Activated naive CD4-positive, alpha-beta T cell treated with anti-CD3 and anti-CD28 coated beads, Interleukin-2, amount 50 U/mL, for 72 hours (primary cell): ENCODE measurements around the gene MROH7. TPM values are rescaled to one million over a fixed set of nuclear protein-coding genes. Genes with fewer than 3 reads are reported as not detected.

Source experiments
- ATAC-seq, 2 donors: fragments of 150-1000 bp; cut with Tn5 transposase; 2 replicates each; pipeline ENCODE4 v1.10.0; 2021; ENCODE audit warnings: mild to moderate bottlenecking in 2 of 2, moderate library complexity in 2 of 2
- DNase-seq, 2 donors: peaks; one replicate each; pipeline ENCODE4 v3.0.0; 2021 to 2022; ENCODE audit warnings: low spot score in 2 of 2
- H3K27ac Mint-ChIP-seq, 2 donors: one replicate each; pipeline ENCODE4 v1.8.0; 2022; ENCODE audit warnings: mild to moderate bottlenecking in 2 of 2, mixed read lengths in 2 of 2
- H3K36me3 Mint-ChIP-seq, 2 donors: one replicate each; pipeline ENCODE4 v1.8.0; 2022; ENCODE audit warnings: mixed read lengths in 2 of 2
- H3K9me3 Mint-ChIP-seq, 2 donors: one replicate each; pipeline ENCODE4 v1.8.0; 2022; ENCODE audit warnings: mixed read lengths in 2 of 2
- total RNA-seq, 2 donors: library from RNA; stranded (reverse); gene quantifications; one replicate each; pipeline ENCODE4 v1.2.3, GENCODE V29; 2022

The MROH7 gene
- total RNA-seq: under 1 TPM; 0.11 to 0.53 TPM

- peaks cover 7% of the 10 kb centered on the region in 2 donors for H3K9me3 Mint-ChIP-seq
- H3K27ac Mint-ChIP-seq: no peak within 1 kb of the TSS
- DNase-seq (no peak), ATAC-seq (no peak)
- peaks cover 0 to 8% of the 10 kb centered on the region in 2 donors for H3K36me3 Mint-ChIP-seq
Observed at GRCh38 chr1:54640863-54641836, at the start of gene MROH7. Gene MROH7 (plus strand): TSS chr1:54641786. CDS start chr1:54652927, 11,141 bp downstream.

GRCh38 chr1:54593571-54594160 lies 47.9 kb upstream of the MROH7 start:
- DNase-seq (no peak), ATAC-seq (no peak)
- Mint-ChIP-seq H3K9me3 (no peaks in the 10 kb centered on the region), H3K27ac (no peak overlapping the region), H3K36me3 (no peaks in the 10 kb centered on the region)

- Mint-ChIP-seq H3K9me3 (no peaks in the 10 kb centered on the region), H3K27ac (no peak overlapping the region), H3K36me3 (no peaks in the 10 kb centered on the region)
- DNase-seq: no peak
- ATAC-seq: no peak
Observed at GRCh38 chr1:54594463-54594862, 47.1 kb upstream of the MROH7 start.

GRCh38 chr1:54595956-54596498 lies 45.6 kb upstream of the MROH7 start:
- Mint-ChIP-seq H3K36me3 (no peaks in the 10 kb centered on the region), H3K27ac (peak overlapping the region in 1 of 2 donors; percentile 33), H3K9me3 (no peaks in the 10 kb centered on the region)
- DNase-seq (no peak), ATAC-seq (no peak)

- ATAC-seq (no peak), DNase-seq (no peak)
- H3K9me3 Mint-ChIP-seq: no peaks in the 10 kb centered on the region
- H3K36me3 Mint-ChIP-seq: no peaks in the 10 kb centered on the region
- no peak overlapping the region for H3K27ac Mint-ChIP-seq
Observed at GRCh38 chr1:54596756-54597155, 44.8 kb upstream of the MROH7 start.

GRCh38 chr1:54597455-54598030 lies 44.0 kb upstream of the MROH7 start:
- no peaks in the 10 kb centered on the region for H3K36me3 Mint-ChIP-seq
- DNase-seq (no peak), ATAC-seq (no peak)
- no peaks in the 10 kb centered on the region for H3K9me3 Mint-ChIP-seq
- H3K27ac Mint-ChIP-seq: no peak overlapping the region

GRCh38 chr1:54599211-54599823 lies 42.3 kb upstream of the MROH7 start:
- ATAC-seq (no peak), DNase-seq (no peak)
- H3K27ac Mint-ChIP-seq: no peak overlapping the region
- no peaks in the 10 kb centered on the region for H3K36me3 Mint-ChIP-seq
- H3K9me3 Mint-ChIP-seq: no peaks in the 10 kb centered on the region

GRCh38 chr1:54600947-54601721 lies 40.5 kb upstream of the MROH7 start:
- no peaks in the 10 kb centered on the region for H3K36me3 Mint-ChIP-seq
- no peaks in the 10 kb centered on the region for H3K9me3 Mint-ChIP-seq
- H3K27ac Mint-ChIP-seq: no peak overlapping the region
- ATAC-seq (no peak), DNase-seq (no peak)

- ATAC-seq (no peak), DNase-seq (no peak)
- Mint-ChIP-seq H3K36me3 (no peaks in the 10 kb centered on the region), H3K27ac (no peak overlapping the region), H3K9me3 (no peaks in the 10 kb centered on the region)
Observed at GRCh38 chr1:54601730-54602129, 39.9 kb upstream of the MROH7 start.

GRCh38 chr1:54602554-54602953 lies 39.0 kb upstream of the MROH7 start:
- H3K27ac Mint-ChIP-seq: peak overlapping the region in 1 of 2 donors; percentile 29
- H3K36me3 Mint-ChIP-seq: no peaks in the 10 kb centered on the region
- H3K9me3 Mint-ChIP-seq: no peaks in the 10 kb centered on the region
- DNase-seq (no peak), ATAC-seq (no peak)

GRCh38 chr1:54603241-54603640 lies 38.3 kb upstream of the MROH7 start:
- Mint-ChIP-seq H3K9me3 (no peaks in the 10 kb centered on the region), H3K27ac (no peak overlapping the region), H3K36me3 (no peaks in the 10 kb centered on the region)
- ATAC-seq (no peak), DNase-seq (no peak)

- peak overlapping the region in 1 of 2 donors; percentile 81 for H3K27ac Mint-ChIP-seq
- no peak for ATAC-seq
- no peaks in the 10 kb centered on the region for H3K9me3 Mint-ChIP-seq
- DNase-seq: no peak
- H3K36me3 Mint-ChIP-seq: no peaks in the 10 kb centered on the region
Observed at GRCh38 chr1:54604051-54604450, 37.5 kb upstream of the MROH7 start.

GRCh38 chr1:54604572-54605370 lies 36.8 kb upstream of the MROH7 start:
- ATAC-seq (peak; percentile 60 to 86), DNase-seq (peak in 1 of 2 donors; percentile 9)
- Mint-ChIP-seq H3K27ac (peak overlapping the region in 1 of 2 donors; percentile 81), H3K36me3 (no peaks in the 10 kb centered on the region), H3K9me3 (no peaks in the 10 kb centered on the region)

- Mint-ChIP-seq H3K27ac (no peak overlapping the region), H3K36me3 (no peaks in the 10 kb centered on the region), H3K9me3 (no peaks in the 10 kb centered on the region)
- ATAC-seq (no peak), DNase-seq (no peak)
Observed at GRCh38 chr1:54606096-54606989, 35.2 kb upstream of the MROH7 start.

- DNase-seq (no peak), ATAC-seq (no peak)
- no peaks in the 10 kb centered on the region for H3K9me3 Mint-ChIP-seq
- no peaks in the 10 kb centered on the region for H3K36me3 Mint-ChIP-seq
- no peak overlapping the region for H3K27ac Mint-ChIP-seq
Observed at GRCh38 chr1:54606990-54607325, 34.6 kb upstream of the MROH7 start.
